NAMALWA (cell line): ENCODE measurements around the gene UCK1.

ENCODE experiments used
- DNase-seq: peaks from one replicate; pipeline ENCODE4 v3.0.0-alpha.2; 2015; ENCODE audit warnings: low spot score

UCK1 gene

DNA sequence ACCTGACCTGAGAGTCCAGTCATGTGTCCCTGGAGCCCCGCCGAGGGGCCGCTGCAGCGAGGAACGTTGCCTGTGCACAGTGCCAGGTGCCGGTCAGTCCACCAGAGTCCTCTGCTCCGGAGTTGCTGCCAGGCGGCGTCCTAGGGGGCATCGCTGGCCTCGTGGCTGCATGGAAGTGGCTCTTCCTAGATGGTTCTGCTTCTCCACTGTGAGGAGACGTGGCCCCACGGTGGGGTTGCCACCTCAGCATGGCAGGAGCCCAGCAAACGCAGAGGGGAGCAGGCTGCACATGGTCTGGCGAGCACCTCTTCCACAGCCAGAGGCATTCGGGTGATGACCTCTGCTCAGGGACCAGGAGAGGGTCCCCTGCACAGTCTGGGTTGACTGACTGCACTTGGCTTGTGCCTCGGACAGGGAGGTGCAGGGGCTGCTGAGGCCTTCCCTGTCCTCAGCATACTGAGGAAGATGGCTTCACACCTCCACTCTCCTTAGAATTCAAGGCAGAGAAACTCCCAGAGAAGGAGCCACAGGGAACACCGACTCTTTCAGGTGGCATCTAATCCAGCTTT, 54.2 kb downstream of the UCK1 start:
- DNase-seq: no peak

- DNase-seq: no peak
These were observed 54.9 kb downstream of the UCK1 start for GRCh38 chr9:131475956-131476776.

GRCh38 chr9:131475111-131475955, 55.7 kb downstream of the UCK1 start:
- no peak for DNase-seq

DNA sequence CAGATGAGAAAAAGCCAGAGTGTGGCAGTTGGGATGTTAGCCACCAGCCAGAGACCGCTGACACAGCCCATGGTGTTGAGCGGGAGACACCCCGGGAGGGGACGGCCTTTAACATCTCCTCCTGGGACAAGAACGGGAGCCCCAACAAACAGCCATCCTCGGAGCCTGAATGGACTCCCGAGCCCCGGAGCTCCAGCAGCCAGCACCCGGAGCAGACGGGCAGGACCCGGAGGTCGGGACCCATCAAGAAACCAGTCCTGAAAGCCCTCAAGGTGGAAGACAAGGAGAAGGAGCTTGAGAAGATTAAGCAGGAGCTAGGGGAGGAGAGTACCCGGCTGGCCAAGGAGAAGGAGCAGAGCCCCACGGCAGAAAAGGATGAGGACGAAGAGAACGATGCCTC, 56.4 kb downstream of the UCK1 start:
- DNase-seq: no peak

DNA sequence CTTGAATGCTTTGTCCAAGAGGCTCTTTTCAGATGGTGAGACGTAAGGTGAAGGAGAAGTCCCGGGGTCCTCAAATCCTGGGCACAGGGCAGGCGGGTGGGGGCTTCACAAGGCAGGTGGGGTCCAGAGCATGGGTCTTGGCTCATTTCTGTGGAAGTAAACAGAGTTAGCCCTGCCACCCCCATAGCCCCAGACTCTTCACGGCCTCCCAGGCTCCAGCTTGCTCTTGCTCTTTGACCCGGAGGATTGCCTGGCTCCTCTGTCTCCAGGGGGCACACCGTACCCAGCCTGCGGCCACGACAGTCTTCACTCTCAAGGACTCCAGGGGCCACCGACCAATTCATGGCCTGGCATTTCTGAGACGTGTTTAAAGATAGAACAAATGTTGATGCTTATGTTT, 57.2 kb downstream of the UCK1 start:
- no peak for DNase-seq
